Ovary (tissue), 9 donors: ENCODE results near the gene SLC23A2. TPM values are rescaled to one million over a fixed set of nuclear protein-coding genes. Genes with fewer than 3 reads are reported as not detected.
"Not testable (repeated sequence)": the region's sequence is repeated elsewhere in the genome, so short reads cannot be mapped to it uniquely, and the experiment has no call there.

Experiments used
- DNase-seq, 5 donors: peaks; one replicate each; pipeline ENCODE4 v3.0.0-alpha.2; 2019 to 2020
- H3K27ac ChIP-seq, 2 donors: fragments of 200-600 bp; one replicate each; pipeline versions ENCODE4 v1.5.1 to v1.8.0; 2019 to 2022
- H3K27me3 ChIP-seq: fragments of 200-600 bp; one replicate; pipeline ENCODE4 v1.8.0; 2022
- H3K36me3 ChIP-seq: fragments of 200-600 bp; sonication (generic); one replicate; pipeline ENCODE4 v1.5.1; 2019
- H3K4me1 ChIP-seq: one replicate; pipeline ENCODE4 v1.8.1; 2013; ENCODE audit warnings: mild to moderate bottlenecking, moderate library complexity; ENCODE audit not compliant: insufficient read depth
- H3K4me3 ChIP-seq: fragments of 200-600 bp; sonication (generic); one replicate; pipeline ENCODE4 v1.5.1; 2017
- H3K9me3 ChIP-seq, 2 donors: fragments of 200-600 bp in 1 of 2; sonication (generic) in 1 of 2; one replicate each; pipeline versions ENCODE4 v1.5.1 to v1.8.1; 2013 to 2019; ENCODE audit warnings: mild to moderate bottlenecking in 1 of 2, moderate library complexity in 1 of 2
- CTCF ChIP-seq, 3 donors: fragments of 450-650 bp in 2 of 3; fragments of 200-600 bp in 1 of 3; IDR thresholded peaks; one replicate each; pipeline versions ENCODE4 v1.5.1 to v1.8.0; 2016 to 2022; ENCODE audit warnings: antibody characterized with exemption in 3 of 3, mild to moderate bottlenecking in 1 of 3
- EP300 ChIP-seq: sonication (generic); formaldehyde crosslinking; IDR thresholded peaks from one replicate; pipeline ENCODE4 v1.6.1; 2017; ENCODE audit warnings: antibody characterized with exemption
- POLR2A ChIP-seq: fragments of 450-650 bp; IDR thresholded peaks from one replicate; pipeline ENCODE4 v1.6.1; 2017; ENCODE audit warnings: antibody characterized with exemption, mild to moderate bottlenecking, moderate library complexity
- WGBS, 3 donors: extraction: QIAGEN DNeasy Blood & Tissue Kit in 1 of 3; methylation state at CpG; one replicate each; pipeline versions ENCODE4 v1.1.5 to v1.1.7; 2013 to 2017; 5-methylcytosine and 5-hydroxymethylcytosine counted together
- intact Hi-C, 4 donors: fragments of 100-400 bp; cut with DNase I; formaldehyde crosslinking; loops; one replicate each; pipeline versions ENCODE4 v1.11.0 to v1.15.1; 2022 to 2023
- polyA plus RNA-seq, 2 donors: library from polyadenylated mRNA; stranded (reverse); fragments of 200-250 nt in 1 of 2; fragments of 350-450 nt in 1 of 2; fragmentation: Illumina TruSeq in 1 of 2; extraction: RNeasy Lipid Tissue Mini Kit (QIAGEN cat#74804) in 1 of 2; gene quantifications; one replicate each; pipeline ENCODE4 v1.2.3, GENCODE V29; 2013 to 2014
- total RNA-seq, 7 donors: library from RNA; depleted of rRNA in 2 of 7; stranded (reverse); fragments of >200 nt in 2 of 7; fragmentation: NEBNext Ultra II Directional in 3 of 7; extraction: Animal tissue kit (Norgen Biotek cat#: 25700) in 3 of 7; gene quantifications; one replicate each; pipeline versions ENCODE4 v1.1.0 to v1.2.4, GENCODE V29; 2016 to 2023
- donor health status: DM: no; HTN: no; CAD: no; lungs with moderate emphysema.
- donor health status: DM: no; HTN: no; CAD: no.
- donor health status: Bipolar disorder and iron deficiency.
- donor health status: DM: yes; HTN: yes; CAD: no.
- donor health status: DM: no; HTN: no; CAD: no.
- donor health status: DM: yes; HTN: yes; CAD: no.

The SLC23A2 gene
- total and polyA plus RNA-seq, 9 donors, result 28.7 to 95.6 (median 61.0) TPM

GRCh38 chr20:4853757-4854560, 147.4 kb downstream of the SLC23A2 start:
- TF ChIP-seq EP300 (no peak), CTCF (IDR thresholded peaks at IDR 0.05) (no peak), POLR2A (no peak)
- H3K27ac ChIP-seq, result no peak overlapping the region
- 88 to 98% (median 88%) methylated on average over 9 of the region's 9 CpGs for WGBS, 3 donors
- H3K27me3 ChIP-seq, result no peaks in the 10 kb centered on the region
- no peak overlapping the region for H3K4me3 ChIP-seq
- no peaks in the 10 kb centered on the region for H3K36me3 ChIP-seq
- H3K9me3 ChIP-seq, result no peaks in the 10 kb centered on the region
- intact Hi-C loops, result no loop called here
- H3K4me1 ChIP-seq, result no peaks in the 10 kb centered on the region
- no peak for DNase-seq

GRCh38 chr20:4853004-4853403, 148.3 kb downstream of the SLC23A2 start:
- Histone ChIP-seq H3K36me3 (no peaks in the 10 kb centered on the region), H3K9me3 (no peaks in the 10 kb centered on the region), H3K27me3 (no peaks in the 10 kb centered on the region), H3K4me1 (no peaks in the 10 kb centered on the region), H3K27ac (no peak overlapping the region), H3K4me3 (no peak overlapping the region)
- 87 to 89% (median 89%) methylated on average over 15 of the region's 15 CpGs for WGBS, 3 donors
- intact Hi-C loops, result no loop called here
- DNase-seq, result no peak
- TF ChIP-seq CTCF (IDR thresholded peaks at IDR 0.05), result no peak
- no peak for TF ChIP-seq POLR2A
- TF ChIP-seq EP300, result no peak

- TF ChIP-seq CTCF (IDR thresholded peaks at IDR 0.05) (no peak), EP300 (no peak), POLR2A (no peak)
- intact Hi-C loops, result no loop called here
- H3K4me1 ChIP-seq, result no peaks in the 10 kb centered on the region
- no peak overlapping the region for H3K27ac ChIP-seq
- WGBS, 3 donors, result 80 to 85% (median 82%) methylated on average over 5 of the region's 5 CpGs
- no peak overlapping the region for H3K4me3 ChIP-seq
- H3K27me3 ChIP-seq, result no peaks in the 10 kb centered on the region
- no peaks in the 10 kb centered on the region for H3K36me3 ChIP-seq
- H3K9me3 ChIP-seq, result no peaks in the 10 kb centered on the region
- DNase-seq, result no peak
Measured at GRCh38 chr20:4850960-4851359, 150.3 kb downstream of the SLC23A2 start.

GRCh38 chr20:4848829-4849228, 152.5 kb downstream of the SLC23A2 start:
- H3K27me3 ChIP-seq, H3K4me1 ChIP-seq, DNase-seq, H3K9me3 ChIP-seq, H3K27ac ChIP-seq, H3K4me3 ChIP-seq, intact Hi-C loops, H3K36me3 ChIP-seq: not testable (repeated sequence)
- WGBS, 3 donors, result 71 to 90% (median 81%) methylated on average over 3 of the region's 3 CpGs

GRCh38 chr20:4848041-4848440, 153.3 kb downstream of the SLC23A2 start:
- Histone ChIP-seq H3K27me3 (no peaks in the 10 kb centered on the region), H3K4me1 (peaks cover 5% of the 10 kb centered on the region), H3K9me3 (no peaks in the 10 kb centered on the region), H3K27ac (no peak overlapping the region), H3K4me3 (no peak overlapping the region), H3K36me3 (no peaks in the 10 kb centered on the region)
- no peak for DNase-seq
- no peak for TF ChIP-seq CTCF (IDR thresholded peaks at IDR 0.05)
- TF ChIP-seq EP300, result no peak
- no peak for TF ChIP-seq POLR2A
- 92 to 96% (median 96%) methylated on average over 7 of the region's 7 CpGs for WGBS, 3 donors
- intact Hi-C loops, result no loop called here
